T follicular helper cell (primary cell): ENCODE measurements around the gene NFRKB.
"Not testable (repeated sequence)": the region's sequence is repeated elsewhere in the genome, so short reads cannot be mapped to it uniquely, and the experiment has no call there.

Experiments
- DNase-seq: peaks from one replicate; pipeline ENCODE4 v3.0.0-alpha.2; 2020; ENCODE audit warnings: low read depth

NFRKB gene

GRCh38 chr11:129894278-129895125 is 876 bp downstream of the NFRKB start:
- no peak for DNase-seq

DNA sequence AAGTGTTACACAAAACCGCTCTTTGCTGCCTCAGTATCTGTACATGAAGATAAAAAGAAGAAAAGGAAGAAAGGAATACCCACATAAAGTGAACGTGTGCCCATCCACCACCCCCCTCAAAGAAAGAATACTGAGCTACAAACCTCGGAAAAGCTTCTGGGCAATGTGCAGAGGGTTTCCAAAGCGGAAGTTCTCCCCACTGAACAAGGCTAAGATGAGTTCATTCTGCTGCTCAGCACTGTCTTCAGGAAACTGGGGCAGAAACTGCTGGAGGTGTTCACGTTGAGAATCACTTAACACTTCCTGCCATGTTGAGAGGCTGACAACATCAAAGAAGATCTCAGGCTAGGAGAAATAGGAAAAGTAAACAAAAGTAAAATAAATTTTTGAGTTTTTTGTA is 6.9 kb downstream of the NFRKB start:
- DNase-seq = no peak

- no peak for DNase-seq
These were observed 10.0 kb downstream of the NFRKB start for GRCh38 chr11:129885381-129885780.

- DNase-seq = no peak
These were observed 10.8 kb downstream of the NFRKB start for GRCh38 chr11:129884581-129884980.

DNA sequence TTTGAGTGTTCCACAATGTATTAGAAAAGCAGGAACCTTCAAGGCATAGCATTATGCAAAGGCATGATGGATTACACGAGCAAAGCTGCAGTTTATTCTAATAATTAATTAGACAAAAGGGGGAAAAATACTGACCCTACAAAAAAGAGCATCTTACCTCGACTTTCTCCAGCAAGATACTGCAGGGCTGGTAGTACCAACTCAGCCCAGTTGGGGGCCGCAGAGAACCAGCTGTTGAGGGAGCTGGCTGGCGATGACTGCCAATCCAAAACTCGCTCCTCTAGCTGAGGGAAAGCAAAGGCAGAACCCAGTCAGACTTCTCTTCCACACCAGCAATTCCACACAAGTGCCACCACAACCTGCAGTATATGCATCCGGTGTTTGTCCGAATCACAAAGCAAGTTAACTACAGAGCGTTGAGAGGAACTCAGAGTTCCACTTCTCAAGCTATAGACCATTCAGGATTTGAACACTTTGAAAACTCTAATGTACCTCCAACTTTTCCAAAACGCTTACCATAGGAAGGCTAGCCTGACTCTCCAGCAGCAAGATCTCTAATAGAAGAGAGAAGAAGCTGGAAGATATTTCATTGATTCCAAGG is 13.7 kb downstream of the NFRKB start:
- DNase-seq = peak; percentile 25

GRCh38 chr11:129880311-129880710 is 15.1 kb downstream of the NFRKB start:
- no peak for DNase-seq

GRCh38 chr11:129871914-129872313 is 23.5 kb downstream of the NFRKB start:
- DNase-seq = no peak

- not testable (repeated sequence) for DNase-seq
These were observed 26.8 kb downstream of the NFRKB start for GRCh38 chr11:129868626-129869025.

DNA sequence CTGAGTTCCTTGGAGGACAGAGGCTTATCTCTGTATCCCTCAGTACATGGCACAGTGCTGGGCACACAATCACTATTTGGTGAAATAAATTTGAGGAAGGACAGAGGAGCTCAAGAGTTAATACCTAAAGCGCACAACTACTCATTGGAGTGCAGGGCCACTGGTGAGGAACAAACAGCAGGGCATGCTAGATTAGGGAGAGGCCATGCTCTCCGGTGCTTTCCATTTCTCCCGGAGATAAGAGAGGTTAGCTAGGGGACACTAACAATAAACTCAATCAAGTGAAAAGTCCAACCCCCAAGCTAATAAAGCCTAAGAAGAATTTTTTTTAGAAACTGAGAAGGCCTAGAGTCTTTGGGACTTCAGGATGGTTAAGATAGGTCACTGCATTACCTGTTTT is 29.1 kb downstream of the NFRKB start:
- no peak for DNase-seq

GRCh38 chr11:129865701-129866100 is 29.7 kb downstream of the NFRKB start:
- no peak for DNase-seq

DNA sequence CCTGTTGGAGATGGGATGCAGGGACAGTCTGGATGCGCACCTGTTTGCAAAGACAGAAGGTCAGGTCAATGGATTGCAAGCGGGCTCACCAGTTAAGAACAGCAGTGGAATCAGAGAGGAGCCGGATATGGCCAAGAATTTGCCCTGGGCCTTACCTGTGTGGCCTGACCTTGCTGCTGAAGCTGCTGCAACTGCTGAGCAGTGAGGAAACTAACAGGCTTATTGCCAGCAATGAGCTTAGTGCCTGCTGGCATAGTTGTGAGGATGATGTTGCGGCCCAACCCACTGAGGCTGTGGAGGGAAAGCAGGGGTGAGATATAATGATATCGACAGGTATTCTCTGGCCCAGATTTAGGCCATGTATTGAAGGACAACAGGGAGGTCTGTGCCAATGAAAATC is 30.6 kb downstream of the NFRKB start:
- no peak for DNase-seq

DNA sequence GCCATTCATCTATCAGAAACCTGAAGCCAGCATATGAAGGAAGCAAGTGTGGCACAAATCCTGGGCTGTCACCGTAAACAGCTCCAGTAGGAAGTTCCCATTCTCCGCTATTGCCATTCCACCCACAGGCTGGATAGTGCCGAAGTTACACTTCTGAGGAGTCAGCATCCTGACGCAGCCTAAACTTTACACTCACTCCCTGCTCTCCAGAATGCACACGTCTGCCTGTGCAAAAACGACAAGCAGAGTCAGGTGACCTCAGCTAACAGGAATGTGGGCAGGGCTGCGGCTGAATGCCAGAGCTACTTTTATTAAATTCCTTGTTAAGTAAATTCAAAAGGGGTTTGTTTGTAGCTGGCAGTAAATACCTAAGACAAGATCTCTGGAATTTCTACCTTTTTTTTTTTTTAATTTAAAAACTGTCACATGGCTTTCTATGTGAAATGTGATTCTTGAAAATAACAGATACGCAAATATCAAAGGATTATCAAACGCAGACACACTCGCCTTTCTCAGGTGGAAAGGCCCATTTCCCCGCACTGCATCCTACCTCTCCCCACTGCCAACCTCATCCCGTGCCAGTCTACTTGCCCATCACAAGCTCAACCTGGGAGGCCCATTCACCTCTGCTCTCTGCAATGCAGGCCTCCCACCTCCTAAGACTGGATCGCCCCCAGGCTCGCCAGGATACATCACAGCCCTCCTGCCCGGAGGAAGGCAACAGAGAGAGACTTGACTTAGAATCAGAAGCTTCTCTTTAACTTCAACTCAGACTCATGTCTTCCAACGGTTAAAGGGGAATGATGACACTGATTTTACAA is 33.5 kb downstream of the NFRKB start:
- no peak for DNase-seq

DNA sequence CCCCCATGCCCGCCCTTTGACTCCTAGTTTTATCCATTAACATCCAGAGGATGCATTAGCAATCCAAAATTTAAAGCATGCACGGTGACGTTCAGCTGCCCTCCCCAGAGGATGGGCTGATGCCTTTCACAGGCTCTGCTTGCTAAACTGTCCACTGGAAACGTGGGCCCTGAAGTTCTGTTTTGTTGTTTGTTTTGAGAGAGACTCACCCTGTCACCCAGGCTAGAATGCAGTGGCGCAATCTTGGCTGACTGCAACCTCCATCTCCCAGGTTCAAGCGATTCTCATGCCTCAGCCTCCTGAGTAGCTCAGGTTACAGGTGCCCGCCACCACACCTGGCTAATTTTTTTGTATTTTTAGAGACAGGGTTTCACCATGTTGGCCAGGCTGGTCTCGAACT is 39.3 kb downstream of the NFRKB start:
- no peak for DNase-seq

DNA sequence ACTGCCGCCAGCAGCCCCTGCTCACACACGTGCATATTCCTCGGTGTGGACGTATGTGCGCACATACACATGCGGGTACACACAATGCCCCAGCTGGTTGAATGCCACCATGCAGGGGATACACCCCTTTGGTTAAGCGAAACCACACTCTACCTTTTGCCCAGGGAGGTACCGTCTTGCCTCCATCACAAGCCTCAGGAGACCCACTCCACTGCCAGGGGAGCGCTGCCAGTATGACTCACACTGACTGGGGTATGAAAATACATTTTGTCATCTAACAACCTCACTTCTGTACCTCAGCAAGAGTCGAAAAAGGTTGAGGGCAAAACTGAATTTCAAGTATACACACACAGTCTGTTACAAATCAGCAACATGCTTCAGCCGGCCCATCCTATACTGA is 40.3 kb downstream of the NFRKB start:
- DNase-seq = no peak

GRCh38 chr11:129854232-129854805 is 41.1 kb downstream of the NFRKB start:
- DNase-seq = no peak

- peak; percentile 82 for DNase-seq
These were observed 41.7 kb downstream of the NFRKB start for GRCh38 chr11:129853518-129854231.

DNA sequence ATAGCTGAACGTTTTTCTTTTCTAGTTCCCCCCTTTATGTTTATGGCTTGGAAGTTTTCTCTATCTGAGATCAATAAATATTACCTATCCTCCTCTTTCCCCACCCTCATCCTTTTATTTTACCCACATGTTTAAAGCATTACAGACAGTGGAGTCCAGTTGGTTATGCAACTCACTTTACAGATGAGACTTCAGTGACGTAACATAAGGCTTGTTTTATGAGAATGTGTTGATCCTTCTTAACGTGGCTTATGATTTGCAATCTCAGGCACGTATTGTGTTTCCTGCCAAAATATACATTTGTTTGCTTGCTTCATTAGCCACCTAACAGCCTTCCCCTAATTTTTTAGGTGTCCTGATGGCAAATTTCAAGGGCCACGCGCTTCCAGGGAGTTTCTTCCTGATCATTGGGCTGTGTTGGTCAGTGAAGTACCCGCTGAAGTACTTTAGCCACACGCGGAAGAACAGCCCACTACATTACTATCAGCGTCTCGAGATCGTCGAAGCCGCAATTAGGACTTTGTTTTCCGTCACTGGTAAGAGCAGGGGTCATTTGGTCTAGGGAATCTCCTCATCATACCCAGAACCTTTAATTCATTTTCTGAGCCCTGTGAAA is 43.1 kb downstream of the NFRKB start:
- no peak for DNase-seq

DNA sequence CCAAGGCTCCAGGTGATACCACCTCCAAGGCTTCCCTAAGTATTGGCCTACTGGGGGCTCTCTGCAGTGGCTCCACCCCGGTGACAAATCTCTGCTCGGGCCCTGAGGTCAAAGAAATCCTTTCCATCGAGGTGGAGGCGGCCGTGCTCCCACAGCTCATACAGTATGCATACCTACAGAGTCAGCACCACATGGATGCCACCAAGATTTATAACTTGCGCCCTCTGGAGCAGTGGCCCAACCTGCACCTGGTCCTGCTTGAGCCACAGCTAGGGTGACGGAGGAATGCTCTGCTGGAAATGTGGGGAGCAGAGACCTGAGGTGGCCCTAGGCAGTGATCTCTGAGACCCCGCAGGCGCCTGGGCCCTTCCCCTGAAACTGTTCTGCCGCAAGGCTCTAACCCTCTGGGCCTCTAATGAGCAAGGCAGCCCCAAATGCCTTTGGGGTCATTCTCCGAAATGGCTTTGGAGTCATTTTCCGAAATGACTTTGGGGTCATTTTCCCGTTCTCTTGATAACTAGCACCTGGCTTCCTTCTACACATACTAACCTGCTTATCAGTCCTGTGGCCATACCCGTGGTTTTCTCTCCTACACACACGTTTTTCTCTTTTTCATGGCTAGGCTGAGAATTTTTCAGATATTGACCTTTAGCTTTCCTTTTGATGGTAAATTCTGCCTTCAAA is 45.8 kb downstream of the NFRKB start:
- DNase-seq = no peak

- DNase-seq = not testable (repeated sequence)
These were observed 48.0 kb downstream of the NFRKB start for GRCh38 chr11:129847361-129847760.

DNA sequence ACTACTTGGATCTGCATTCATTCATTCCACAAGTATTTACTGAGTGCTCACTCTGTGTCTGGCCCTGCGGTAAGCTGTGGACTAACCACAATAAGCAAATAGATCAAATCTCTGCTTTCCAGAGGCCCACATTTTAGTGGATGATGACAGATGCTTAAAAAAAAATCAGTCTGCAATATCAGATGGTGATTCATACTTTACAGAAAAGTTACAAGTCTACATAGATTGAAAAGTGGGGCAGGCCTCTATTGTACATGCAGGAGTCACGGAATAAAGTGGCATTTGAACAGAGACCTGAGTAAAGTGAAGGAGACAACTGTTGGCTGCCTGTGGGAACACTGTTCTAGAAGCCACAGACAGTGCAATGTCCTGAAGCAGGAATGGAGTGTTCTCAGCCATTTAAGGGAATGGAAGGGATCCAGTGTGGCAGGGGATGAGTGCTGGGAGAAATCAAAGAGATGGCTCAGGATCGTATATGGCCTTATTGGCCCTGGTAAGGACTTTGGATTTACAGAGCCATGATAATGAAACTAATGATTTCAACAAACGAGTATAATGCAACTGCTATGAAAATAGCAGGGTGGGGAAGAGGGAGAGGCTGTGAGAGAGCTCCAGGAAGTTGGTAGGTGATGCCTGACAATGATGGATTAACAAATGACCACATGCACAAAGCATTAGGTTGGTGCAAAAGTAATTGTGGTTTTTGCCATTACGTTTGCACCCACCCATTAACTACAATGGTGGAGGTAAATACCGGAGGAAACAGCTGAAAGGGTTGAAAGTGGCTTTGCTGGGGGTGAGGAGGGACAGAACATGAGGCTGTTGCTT is 48.7 kb downstream of the NFRKB start:
- DNase-seq = no peak
